ENCODE data around the gene RALA. TPM values are rescaled to one million over a fixed set of nuclear protein-coding genes. Genes with fewer than 3 reads are reported as not detected.
"Not testable (repeated sequence)": the region's sequence is repeated elsewhere in the genome, so short reads cannot be mapped to it uniquely, and the experiment has no call there.

RALA gene
- total RNA-seq, 1 donor from 2014 or later: 42.6 TPM

DNA sequence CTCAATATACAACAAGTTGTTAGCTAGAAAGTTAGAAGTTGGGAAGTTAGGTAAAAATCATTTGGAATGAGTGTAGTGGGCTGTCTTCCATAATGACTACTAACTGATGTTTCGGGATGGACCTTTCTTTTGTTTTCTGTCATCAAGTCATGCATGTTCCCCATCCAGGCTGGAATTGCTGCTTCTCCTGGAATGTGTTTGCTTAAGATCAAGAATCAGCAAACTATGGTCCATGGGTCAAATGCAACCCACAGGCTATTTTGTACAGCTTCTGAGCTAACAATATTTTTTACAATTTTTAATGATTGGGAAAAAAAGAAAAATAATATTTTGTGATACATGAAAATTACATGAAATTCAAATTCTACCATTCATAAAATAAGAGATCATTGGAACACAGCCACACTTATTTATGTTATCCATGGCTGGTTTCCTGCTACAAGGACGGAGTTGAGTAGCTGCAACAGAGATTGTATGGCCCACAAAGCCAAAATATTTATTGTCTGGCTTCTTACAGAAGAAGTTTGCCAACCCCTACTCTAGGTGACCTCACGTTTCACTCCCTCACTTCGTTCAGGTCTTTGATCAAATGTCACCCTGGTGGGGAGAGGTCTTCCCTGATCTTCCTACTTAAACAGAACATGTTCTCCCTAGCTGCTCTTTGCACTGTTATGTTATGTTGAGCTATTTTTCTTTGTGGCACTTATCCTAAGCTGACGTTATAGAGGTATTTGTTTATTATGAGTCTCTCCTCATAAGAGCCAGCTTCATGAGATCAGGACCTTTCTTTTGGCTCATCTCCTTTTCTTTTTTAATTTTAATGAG, 127.1 kb downstream of the RALA start:
- Mint-ChIP-seq H3K27ac (no peak overlapping the region), H3K4me3 (no peak overlapping the region), H3K36me3 (peaks cover 12% of the 10 kb centered on the region), H3K4me1 (ENCODE audit: unreplicated experiment) (peaks cover 18% of the 10 kb centered on the region), H3K27me3 (no peaks in the 10 kb centered on the region), H3K9me3 (peaks cover 10% of the 10 kb centered on the region)
- TF ChIP-seq, protein P1, sequence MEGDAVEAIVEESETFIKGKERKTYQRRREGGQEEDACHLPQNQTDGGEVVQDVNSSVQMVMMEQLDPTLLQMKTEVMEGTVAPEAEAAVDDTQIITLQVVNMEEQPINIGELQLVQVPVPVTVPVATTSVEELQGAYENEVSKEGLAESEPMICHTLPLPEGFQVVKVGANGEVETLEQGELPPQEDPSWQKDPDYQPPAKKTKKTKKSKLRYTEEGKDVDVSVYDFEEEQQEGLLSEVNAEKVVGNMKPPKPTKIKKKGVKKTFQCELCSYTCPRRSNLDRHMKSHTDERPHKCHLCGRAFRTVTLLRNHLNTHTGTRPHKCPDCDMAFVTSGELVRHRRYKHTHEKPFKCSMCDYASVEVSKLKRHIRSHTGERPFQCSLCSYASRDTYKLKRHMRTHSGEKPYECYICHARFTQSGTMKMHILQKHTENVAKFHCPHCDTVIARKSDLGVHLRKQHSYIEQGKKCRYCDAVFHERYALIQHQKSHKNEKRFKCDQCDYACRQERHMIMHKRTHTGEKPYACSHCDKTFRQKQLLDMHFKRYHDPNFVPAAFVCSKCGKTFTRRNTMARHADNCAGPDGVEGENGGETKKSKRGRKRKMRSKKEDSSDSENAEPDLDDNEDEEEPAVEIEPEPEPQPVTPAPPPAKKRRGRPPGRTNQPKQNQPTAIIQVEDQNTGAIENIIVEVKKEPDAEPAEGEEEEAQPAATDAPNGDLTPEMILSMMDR (conservative IDR thresholded peaks at IDR 0.05): no peak
- DNase-seq (ENCODE audit: extremely low spot score, unreplicated experiment): no peak

DNA sequence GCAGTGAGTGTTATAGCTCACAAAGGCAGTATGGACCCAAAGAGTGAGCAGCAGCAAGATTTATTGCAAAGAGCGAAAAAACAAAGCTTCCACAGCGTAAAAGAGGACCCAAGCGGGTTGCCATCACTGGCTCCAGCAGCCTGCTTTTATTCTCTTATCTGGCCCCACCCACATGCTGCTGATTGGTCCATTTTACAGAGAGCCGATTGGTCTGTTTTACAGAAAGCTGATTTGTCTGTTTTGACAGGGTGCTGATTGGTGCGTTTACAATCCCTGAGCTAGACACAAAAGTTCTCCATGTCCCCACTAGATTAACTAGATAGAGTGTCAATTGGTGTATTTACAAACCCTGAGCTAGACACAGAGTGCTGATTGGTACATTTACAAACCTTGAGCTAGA, 129.9 kb downstream of the RALA start:
- not testable (repeated sequence) for DNase-seq (ENCODE audit: extremely low spot score, unreplicated experiment); H3K27ac Mint-ChIP-seq; H3K27me3 Mint-ChIP-seq; H3K4me3 Mint-ChIP-seq
- H3K9me3 Mint-ChIP-seq: peaks cover 16% of the 10 kb centered on the region
- H3K4me1 Mint-ChIP-seq (ENCODE audit: unreplicated experiment): peaks cover 12% of the 10 kb centered on the region
- H3K36me3 Mint-ChIP-seq: peaks cover 23% of the 10 kb centered on the region

DNA sequence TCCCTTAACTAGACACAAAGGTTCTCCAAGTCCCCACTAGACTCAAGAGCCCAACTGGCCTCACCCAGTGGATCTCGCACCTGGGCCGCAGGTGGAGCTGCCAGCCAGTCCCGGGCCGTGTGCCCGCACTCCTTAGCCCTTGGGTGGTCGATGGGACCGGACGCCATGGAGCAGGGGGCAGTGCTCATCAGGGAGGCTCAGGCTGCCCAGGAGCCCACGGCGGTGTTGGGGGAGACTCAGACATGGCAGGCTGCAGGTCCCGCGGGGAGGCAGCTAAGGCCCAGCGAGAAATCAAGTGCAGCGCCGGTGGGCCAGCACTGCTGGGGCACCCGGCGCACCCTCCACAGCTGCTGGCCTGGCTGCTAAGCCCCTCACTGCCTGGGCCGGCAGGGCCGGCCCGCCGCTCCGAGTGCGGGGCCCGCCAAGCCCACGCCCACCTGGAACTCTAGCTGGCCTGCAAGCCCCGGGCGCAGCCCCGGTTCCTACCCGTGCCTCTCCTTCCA, 130.5 kb downstream of the RALA start:
- TF ChIP-seq, protein P1 (conservative IDR thresholded peaks at IDR 0.05): no peak
- no peak overlapping the region for H3K27ac Mint-ChIP-seq
- peaks cover 23% of the 10 kb centered on the region for H3K36me3 Mint-ChIP-seq
- no peak for DNase-seq (ENCODE audit: extremely low spot score, unreplicated experiment)
- H3K27me3 Mint-ChIP-seq: no peaks in the 10 kb centered on the region
- H3K4me1 Mint-ChIP-seq (ENCODE audit: unreplicated experiment): peaks cover 18% of the 10 kb centered on the region
- H3K9me3 Mint-ChIP-seq: peaks cover 22% of the 10 kb centered on the region
- H3K4me3 Mint-ChIP-seq: no peak overlapping the region

DNA sequence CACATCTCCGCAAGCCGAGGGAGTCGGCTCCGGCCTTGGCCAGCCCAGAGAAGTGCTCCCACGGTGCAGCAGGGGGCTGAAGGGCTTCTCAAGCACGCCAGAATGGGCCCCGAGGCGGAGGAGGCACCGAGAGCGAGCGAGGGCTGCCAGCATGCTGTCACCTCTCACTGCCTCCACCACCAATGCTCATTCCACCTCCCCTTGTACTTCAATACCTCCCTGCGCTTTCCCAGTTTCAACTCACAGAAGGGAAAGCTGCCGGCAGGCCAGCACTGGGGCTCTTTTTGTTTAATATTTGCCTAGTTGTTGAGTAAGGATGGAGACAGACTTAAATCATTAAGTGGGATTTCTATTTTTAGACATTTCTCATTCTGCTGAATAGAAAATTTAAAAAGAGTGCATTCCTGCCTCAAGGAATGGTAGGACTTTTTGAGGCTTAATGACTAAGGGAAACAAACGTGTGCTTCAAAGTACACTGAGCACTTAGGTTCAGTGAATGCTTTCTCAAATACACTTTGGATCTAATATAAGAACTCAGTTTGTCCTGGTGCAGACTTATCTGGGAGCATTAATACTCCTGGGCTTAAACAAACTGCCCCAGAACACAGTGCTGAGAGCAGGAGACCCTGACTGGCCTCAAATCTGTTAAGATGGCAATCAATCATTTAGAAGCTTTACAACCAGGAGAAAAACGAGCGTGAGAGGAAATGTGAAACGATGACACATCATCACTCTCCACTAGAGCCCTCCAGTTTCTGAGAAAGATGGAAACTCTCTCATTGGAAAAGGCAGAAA, 131.2 kb downstream of the RALA start:
- H3K9me3 Mint-ChIP-seq: peaks cover 22% of the 10 kb centered on the region
- no peak for DNase-seq (ENCODE audit: extremely low spot score, unreplicated experiment)
- H3K27me3 Mint-ChIP-seq: no peaks in the 10 kb centered on the region
- peak overlapping the region; percentile 69 for H3K4me3 Mint-ChIP-seq
- H3K36me3 Mint-ChIP-seq: peaks cover 26% of the 10 kb centered on the region
- TF ChIP-seq, protein P1 (conservative IDR thresholded peaks at IDR 0.05): no peak
- H3K4me1 Mint-ChIP-seq (ENCODE audit: unreplicated experiment): peaks cover 18% of the 10 kb centered on the region
- peak overlapping the region; percentile 84 for H3K27ac Mint-ChIP-seq

DNA sequence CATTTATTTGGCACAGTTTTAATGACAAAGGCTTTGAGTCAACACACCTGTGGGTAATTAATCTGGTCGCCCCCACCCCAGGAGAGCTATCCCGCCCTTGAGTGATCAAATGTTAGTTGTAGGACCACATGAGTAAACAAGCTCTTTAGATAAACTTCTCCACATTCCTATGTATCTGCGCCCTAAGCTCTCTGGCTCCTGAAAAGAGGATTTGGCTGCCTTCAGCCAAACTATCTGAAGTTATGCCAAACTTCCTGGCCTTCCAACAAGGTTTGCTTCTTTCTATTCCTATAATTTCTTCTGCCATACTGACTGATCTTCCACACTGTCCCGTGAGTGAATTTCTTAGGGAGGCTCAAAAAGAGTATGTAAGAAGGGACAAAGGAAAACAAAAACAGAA, 134.2 kb downstream of the RALA start:
- TF ChIP-seq, protein P1 (conservative IDR thresholded peaks at IDR 0.05): no peak
- no peak overlapping the region for H3K27ac Mint-ChIP-seq
- peaks cover 32% of the 10 kb centered on the region for H3K4me1 Mint-ChIP-seq (ENCODE audit: unreplicated experiment)
- H3K36me3 Mint-ChIP-seq: peaks cover 39% of the 10 kb centered on the region
- H3K27me3 Mint-ChIP-seq: no peaks in the 10 kb centered on the region
- DNase-seq (ENCODE audit: extremely low spot score, unreplicated experiment): no peak
- no peak overlapping the region for H3K4me3 Mint-ChIP-seq
- H3K9me3 Mint-ChIP-seq: peaks cover 25% of the 10 kb centered on the region

Other genes starting within 250 kb of the RALA start
- gene YAE1, start 57.2 kb upstream of the RALA start, total RNA-seq (ENCODE audit: low replicate concordance): 24.2 and 37.2 TPM in 2 replicates